Measurements from ENCODE around the gene HIPK2. TPM values are rescaled to one million over a fixed set of nuclear protein-coding genes. Genes with fewer than 3 reads are reported as not detected.

Gene HIPK2
- total and polyA plus RNA-seq, 2 of the 4 experiments (the other 2 are of a cell fraction): 22.0 to 27.1 TPM

DNA sequence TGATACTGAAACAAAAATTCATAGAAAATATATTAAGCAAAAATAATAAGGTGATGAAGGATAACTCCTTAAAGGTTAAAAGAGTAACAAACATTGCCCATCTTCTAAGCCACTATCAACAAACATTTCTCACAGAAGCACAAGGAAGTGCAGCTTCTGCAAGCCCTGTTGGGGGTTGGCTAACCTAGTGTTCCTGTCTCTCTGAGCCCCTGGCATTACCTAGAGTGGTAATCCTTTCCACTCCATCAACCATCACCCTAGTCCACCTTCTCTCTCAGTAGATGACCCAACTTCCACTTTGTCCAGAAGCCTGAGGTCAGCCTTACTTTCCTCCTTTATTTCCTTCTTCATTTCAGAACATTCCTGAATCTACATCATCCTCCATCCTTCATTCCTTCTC is 59.7 kb downstream of the HIPK2 start:
- in situ Hi-C loops (cut with MboI; ENCODE audit: low sequenced_read_pairs): no loop called here
- dilution Hi-C loops (cut with HindIII; ENCODE audit: low sequenced_read_pairs, unreplicated experiment): no loop called here

More for the DNA sequence above, 59.7 kb downstream of the HIPK2 start:
- Histone ChIP-seq H3K56ac (ENCODE audit: extremely low read depth, insufficient read depth, low read length) (no peak overlapping the region), H2AK9ac (replicated peaks; ENCODE audit: low read depth, low read length, poor library complexity) (no peak overlapping the region), H4K8ac (ENCODE audit: low read depth in 2 of 2, low read length in 2 of 2) (no peak overlapping the region), H3K4me3 (ENCODE audit: insufficient read depth, low read depth, low read length) (no peak overlapping the region), H3K9ac (ENCODE audit: low read depth, low read length) (no peak overlapping the region), H4K5ac (ENCODE audit: low read depth, low read length) (no peak overlapping the region), H4K20me1 (ENCODE audit: insufficient read depth, low read length) (peaks cover 98% of the 10 kb centered on the region), H2BK120ac (ENCODE audit: low read depth, low read length) (no peak overlapping the region), H3K4ac (ENCODE audit: low read depth, low read length) (no peak overlapping the region), H3K4me1 (ENCODE audit: control insufficient read depth, insufficient read depth, low read length) (peaks cover 17% of the 10 kb centered on the region), H2BK20ac (ENCODE audit: low read depth, low read length) (no peak overlapping the region), H2BK15ac (ENCODE audit: low read depth, low read length) (no peak overlapping the region), H3K9me3 (ENCODE audit: control insufficient read depth, insufficient read depth, low read length) (no peaks in the 10 kb centered on the region), H3K9me1 (ENCODE audit: insufficient read depth, low read length) (peaks cover 50% of the 10 kb centered on the region), H3K27me3 (ENCODE audit: control insufficient read depth, insufficient read depth, low read length) (no peaks in the 10 kb centered on the region), H3K27ac (ENCODE audit: insufficient read depth, low read length) (no peak overlapping the region), H3K36me3 (ENCODE audit: control insufficient read depth, insufficient read depth, low read length) (peaks cover 38% of the 10 kb centered on the region), H2AK5ac (ENCODE audit: low read depth, low read length) (no peak overlapping the region), H3K4me2 (ENCODE audit: low read depth, low read length) (no peak overlapping the region), H3K23ac (ENCODE audit: low read depth, low read length) (no peak overlapping the region), H2BK5ac (ENCODE audit: low read depth, low read length, poor library complexity, severe bottlenecking) (no peak overlapping the region), H3K14ac (replicated peaks; ENCODE audit: low read depth, low read length) (no peak overlapping the region), H3K18ac (ENCODE audit: low read depth, low read length) (no peak overlapping the region), H4K91ac (ENCODE audit: insufficient read depth, low read depth, low read length) (no peak overlapping the region), H2AFZ (replicated peaks; ENCODE audit: low read length, poor library complexity) (no peak overlapping the region), H3K79me1 (ENCODE audit: low read depth in 1 of 2, low read length in 2 of 2) (peaks cover 42 to 100% of the 10 kb centered on the region in 2 experiments)
- CTCF ChIA-PET: no interaction called here
- no TSS peak for BruUV-seq (replicated peaks)
- intact Hi-C loops (cut with micrococcal nuclease): no loop called here
- DNase-seq (no peak), ATAC-seq (ENCODE audit: low read depth) (no peak)
- TF ChIP-seq RCOR1 (IDR thresholded peaks at IDR 0.05; ENCODE audit: insufficient replicate concordance, low read length) (no peak), SMC3 (IDR thresholded peaks at IDR 0.05; ENCODE audit: low read depth, low read length) (no peak), POLR2A (IDR thresholded peaks at IDR 0.05; ENCODE audit: low read depth, low read length) (no peak), RFX5 (IDR thresholded peaks at IDR 0.05; ENCODE audit: low read depth, low read length) (no peak), MXI1 (IDR thresholded peaks at IDR 0.05; ENCODE audit: borderline replicate concordance, low read depth, low read length) (no peak), CHD1 (IDR thresholded peaks at IDR 0.05; ENCODE audit: low read depth, low read length) (no peak), CEBPB (IDR thresholded peaks at IDR 0.05; ENCODE audit: low read depth, low read length) (no peak), NFE2L2 (IDR thresholded peaks at IDR 0.05; ENCODE audit: low read depth, low read length) (no peak), RAD21 (IDR thresholded peaks at IDR 0.05; ENCODE audit: low read length) (no peak), BHLHE40 (IDR thresholded peaks at IDR 0.05; ENCODE audit: low read depth, low read length) (no peak), FOS (IDR thresholded peaks at IDR 0.05; ENCODE audit: low read depth, low read length) (no peak), MAZ (IDR thresholded peaks at IDR 0.05; ENCODE audit: borderline replicate concordance, low read depth, low read length) (no peak), MAFK (IDR thresholded peaks at IDR 0.05; ENCODE audit: low read depth, low read length) (no peak)
- TF ChIP-seq, protein P1, sequence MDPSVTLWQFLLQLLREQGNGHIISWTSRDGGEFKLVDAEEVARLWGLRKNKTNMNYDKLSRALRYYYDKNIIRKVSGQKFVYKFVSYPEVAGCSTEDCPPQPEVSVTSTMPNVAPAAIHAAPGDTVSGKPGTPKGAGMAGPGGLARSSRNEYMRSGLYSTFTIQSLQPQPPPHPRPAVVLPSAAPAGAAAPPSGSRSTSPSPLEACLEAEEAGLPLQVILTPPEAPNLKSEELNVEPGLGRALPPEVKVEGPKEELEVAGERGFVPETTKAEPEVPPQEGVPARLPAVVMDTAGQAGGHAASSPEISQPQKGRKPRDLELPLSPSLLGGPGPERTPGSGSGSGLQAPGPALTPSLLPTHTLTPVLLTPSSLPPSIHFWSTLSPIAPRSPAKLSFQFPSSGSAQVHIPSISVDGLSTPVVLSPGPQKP (IDR thresholded peaks at IDR 0.05; ENCODE audit: borderline replicate concordance, low read depth, low read length): no peak
- TF ChIP-seq, protein P2, sequence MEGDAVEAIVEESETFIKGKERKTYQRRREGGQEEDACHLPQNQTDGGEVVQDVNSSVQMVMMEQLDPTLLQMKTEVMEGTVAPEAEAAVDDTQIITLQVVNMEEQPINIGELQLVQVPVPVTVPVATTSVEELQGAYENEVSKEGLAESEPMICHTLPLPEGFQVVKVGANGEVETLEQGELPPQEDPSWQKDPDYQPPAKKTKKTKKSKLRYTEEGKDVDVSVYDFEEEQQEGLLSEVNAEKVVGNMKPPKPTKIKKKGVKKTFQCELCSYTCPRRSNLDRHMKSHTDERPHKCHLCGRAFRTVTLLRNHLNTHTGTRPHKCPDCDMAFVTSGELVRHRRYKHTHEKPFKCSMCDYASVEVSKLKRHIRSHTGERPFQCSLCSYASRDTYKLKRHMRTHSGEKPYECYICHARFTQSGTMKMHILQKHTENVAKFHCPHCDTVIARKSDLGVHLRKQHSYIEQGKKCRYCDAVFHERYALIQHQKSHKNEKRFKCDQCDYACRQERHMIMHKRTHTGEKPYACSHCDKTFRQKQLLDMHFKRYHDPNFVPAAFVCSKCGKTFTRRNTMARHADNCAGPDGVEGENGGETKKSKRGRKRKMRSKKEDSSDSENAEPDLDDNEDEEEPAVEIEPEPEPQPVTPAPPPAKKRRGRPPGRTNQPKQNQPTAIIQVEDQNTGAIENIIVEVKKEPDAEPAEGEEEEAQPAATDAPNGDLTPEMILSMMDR (conservative IDR thresholded peaks at IDR 0.05; ENCODE audit: low read depth, low read length): no peak
- TF ChIP-seq, protein P3, sequence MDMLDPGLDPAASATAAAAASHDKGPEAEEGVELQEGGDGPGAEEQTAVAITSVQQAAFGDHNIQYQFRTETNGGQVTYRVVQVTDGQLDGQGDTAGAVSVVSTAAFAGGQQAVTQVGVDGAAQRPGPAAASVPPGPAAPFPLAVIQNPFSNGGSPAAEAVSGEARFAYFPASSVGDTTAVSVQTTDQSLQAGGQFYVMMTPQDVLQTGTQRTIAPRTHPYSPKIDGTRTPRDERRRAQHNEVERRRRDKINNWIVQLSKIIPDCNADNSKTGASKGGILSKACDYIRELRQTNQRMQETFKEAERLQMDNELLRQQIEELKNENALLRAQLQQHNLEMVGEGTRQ (IDR thresholded peaks at IDR 0.05; ENCODE audit: low read depth, low read length): no peak
- POLR2A ChIA-PET (ENCODE audit: unreplicated experiment): no interaction called here

Measured in IMR-90 (cell line).